ENCODE measurements around the gene TBC1D3L.
"Not testable (repeated sequence)": the region's sequence is repeated elsewhere in the genome, so short reads cannot be mapped to it uniquely, and the experiment has no call there.

The TBC1D3L gene

GRCh38 chr17:37988960-37989359 lies at the start of gene TBC1D3L:
Gene TBC1D3L (minus strand): TSS chr17:37989060. CDS start chr17:37987520, 1,540 bp downstream.
- DNase-seq (ENCODE audit: low read depth), result not testable (repeated sequence)

- DNase-seq (ENCODE audit: low read depth), result not testable (repeated sequence)
Measured at GRCh38 chr17:38003676-38004075, 14.8 kb upstream of the TBC1D3L start, which contains the start of gene TBC1D3D. Gene TBC1D3D (plus strand): TSS chr17:38003976. CDS start chr17:38005561, 1,585 bp downstream.
